ACC112 (cell line): Measurements from ENCODE around the gene GABBR2.

Experiments
- H2AFZ ChIP-seq: fragments of 200-600 bp; sonication (generic); one replicate; pipeline ENCODE4 v1.6.0; 2017; ENCODE audit warnings: antibody characterized with exemption, low read length; ENCODE audit not compliant: unreplicated experiment
- H3K27ac ChIP-seq: fragments of 200-600 bp; sonication (generic); 2 replicates; pipeline ENCODE4 v1.5.1; 2014; ENCODE audit warnings: low read depth, mild to moderate bottlenecking, antibody characterized with exemption, low read length, moderate library complexity
- H3K27me3 ChIP-seq: fragments of 200-600 bp; sonication (generic); 2 replicates; pipeline ENCODE4 v1.6.1; 2014; ENCODE audit warnings: mild to moderate bottlenecking, antibody characterized with exemption, low read length, moderate library complexity, mixed read lengths; ENCODE audit not compliant: insufficient read depth
- H3K36me3 ChIP-seq: fragments of 200-600 bp; sonication (generic); 2 replicates; pipeline ENCODE4 v1.6.1; 2016; ENCODE audit warnings: mild to moderate bottlenecking, antibody characterized with exemption, low read length, moderate library complexity, mixed read lengths; ENCODE audit not compliant: insufficient read depth
- H3K4me1 ChIP-seq: fragments of 200-600 bp; sonication (generic); one replicate; pipeline ENCODE4 v1.6.1; 2016; ENCODE audit warnings: low read length, mixed read lengths; ENCODE audit not compliant: insufficient read depth, unreplicated experiment, control insufficient read depth
- H3K4me3 ChIP-seq: fragments of 200-600 bp; sonication (generic); 2 replicates; pipeline ENCODE4 v1.5.1; 2014; ENCODE audit warnings: mild to moderate bottlenecking, low read depth, low read length
- H3K79me2 ChIP-seq: fragments of 200-600 bp; sonication (generic); one replicate; pipeline ENCODE4 v1.6.0; 2016; ENCODE audit warnings: low read length; ENCODE audit not compliant: control insufficient read depth, unreplicated experiment, insufficient read depth

GABBR2 gene

DNA sequence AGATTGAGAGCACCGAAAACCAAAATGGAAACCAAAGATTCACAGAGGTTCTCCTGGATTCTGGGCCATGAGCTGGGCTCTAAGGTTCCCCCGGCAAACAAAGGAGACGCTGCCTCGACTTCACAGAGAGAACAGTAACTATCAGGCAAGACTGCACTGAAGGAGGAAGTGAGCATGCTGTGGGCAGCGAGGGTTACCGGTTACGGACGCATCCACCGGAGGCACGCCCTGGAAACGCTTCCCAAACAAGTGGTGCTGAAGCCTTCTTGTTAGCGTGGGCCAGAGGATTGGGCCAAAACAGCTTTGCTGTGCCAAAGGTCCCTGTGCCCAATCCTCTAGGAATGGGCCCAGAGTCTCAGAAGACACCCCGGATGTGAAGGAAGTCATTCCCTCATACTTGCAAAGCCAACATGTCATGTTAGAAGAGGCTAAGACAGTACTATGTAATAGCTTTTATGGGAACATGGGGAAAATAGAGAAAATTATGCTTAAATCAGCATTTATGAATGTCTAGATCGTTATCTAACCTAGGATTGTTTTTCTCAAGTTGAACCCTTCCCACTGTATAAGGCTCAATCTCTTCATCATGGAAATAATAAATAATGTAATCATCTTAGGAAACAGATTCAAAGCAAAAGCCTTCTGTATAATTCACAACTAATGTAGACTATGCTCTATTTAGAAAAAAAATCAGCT lies 145.4 kb downstream of the GABBR2 start:
- no peaks in the 10 kb centered on the region for H3K36me3 ChIP-seq
- H3K4me3 ChIP-seq: no peak overlapping the region
- H3K79me2 ChIP-seq: no peaks in the 10 kb centered on the region
- H3K27me3 ChIP-seq: no peaks in the 10 kb centered on the region
- no peak overlapping the region for H3K27ac ChIP-seq
- H3K4me1 ChIP-seq: no peaks in the 10 kb centered on the region
- no peak overlapping the region for H2AFZ ChIP-seq

DNA sequence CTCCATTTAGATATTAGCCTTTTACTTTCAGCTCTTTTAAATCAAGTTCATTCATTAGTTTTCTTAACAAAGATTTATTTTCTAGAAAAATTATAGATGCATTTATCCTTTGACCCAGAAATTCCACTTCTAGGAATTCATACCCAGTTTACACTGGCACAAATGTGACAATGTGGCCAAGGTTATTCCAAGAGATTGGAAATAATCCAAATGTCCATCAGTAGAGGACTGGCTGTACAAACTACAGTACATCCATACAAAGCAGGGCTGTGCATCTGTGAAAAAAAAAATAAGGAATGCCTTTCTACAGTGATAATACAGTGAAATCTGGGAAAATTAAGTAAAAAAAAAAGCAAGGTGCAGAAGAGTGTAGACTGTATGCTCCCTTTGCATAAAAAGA lies 149.2 kb downstream of the GABBR2 start:
- no peaks in the 10 kb centered on the region for H3K79me2 ChIP-seq
- no peaks in the 10 kb centered on the region for H3K36me3 ChIP-seq
- H3K27ac ChIP-seq: no peak overlapping the region
- H3K4me3 ChIP-seq: no peak overlapping the region
- no peaks in the 10 kb centered on the region for H3K4me1 ChIP-seq
- H2AFZ ChIP-seq: no peak overlapping the region
- no peaks in the 10 kb centered on the region for H3K27me3 ChIP-seq

DNA sequence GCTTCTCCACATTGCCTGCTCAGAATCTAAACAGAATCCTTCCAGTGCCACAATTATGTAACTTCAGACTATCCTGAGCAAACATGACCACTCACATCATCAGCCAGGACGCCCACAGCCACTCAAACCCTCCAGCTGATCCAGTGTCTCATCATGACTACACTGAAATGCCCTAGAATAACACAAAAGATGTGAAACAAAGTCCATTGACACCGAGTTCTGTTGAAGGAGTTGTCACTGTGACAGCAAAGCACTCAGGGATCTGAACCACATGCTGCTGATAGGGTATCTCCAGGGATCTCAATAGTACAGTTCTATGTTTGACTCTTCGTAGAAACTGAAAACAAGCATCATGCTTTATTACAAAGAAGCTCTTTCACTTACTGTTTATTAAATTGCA lies 150.2 kb downstream of the GABBR2 start:
- Histone ChIP-seq H3K79me2 (no peaks in the 10 kb centered on the region), H3K36me3 (no peaks in the 10 kb centered on the region), H2AFZ (no peak overlapping the region), H3K4me1 (no peaks in the 10 kb centered on the region), H3K27ac (no peak overlapping the region), H3K4me3 (no peak overlapping the region), H3K27me3 (no peaks in the 10 kb centered on the region)

DNA sequence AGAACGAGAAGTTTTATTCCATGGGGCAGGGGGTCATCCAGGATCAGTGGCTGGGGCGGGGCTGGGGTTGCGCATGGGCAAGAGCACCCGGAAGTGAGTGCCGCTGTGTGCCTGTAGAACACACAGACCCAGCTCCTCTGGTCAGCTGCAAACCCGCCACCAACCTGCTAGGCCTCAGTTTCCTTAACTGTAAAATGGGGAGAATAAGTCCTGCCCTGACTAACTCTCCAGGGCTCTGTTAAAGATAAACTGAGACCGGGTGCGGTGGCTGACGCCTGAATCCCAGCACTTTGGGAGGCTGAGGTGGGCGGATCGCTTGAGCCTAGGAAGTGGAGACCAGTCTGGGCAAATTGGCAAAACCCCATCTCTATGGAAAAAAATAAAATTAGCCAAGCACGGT lies 152.2 kb downstream of the GABBR2 start:
- Histone ChIP-seq H3K4me3 (no peak overlapping the region), H3K4me1 (no peaks in the 10 kb centered on the region), H2AFZ (no peak overlapping the region), H3K79me2 (no peaks in the 10 kb centered on the region), H3K27ac (no peak overlapping the region), H3K27me3 (no peaks in the 10 kb centered on the region), H3K36me3 (no peaks in the 10 kb centered on the region)

DNA sequence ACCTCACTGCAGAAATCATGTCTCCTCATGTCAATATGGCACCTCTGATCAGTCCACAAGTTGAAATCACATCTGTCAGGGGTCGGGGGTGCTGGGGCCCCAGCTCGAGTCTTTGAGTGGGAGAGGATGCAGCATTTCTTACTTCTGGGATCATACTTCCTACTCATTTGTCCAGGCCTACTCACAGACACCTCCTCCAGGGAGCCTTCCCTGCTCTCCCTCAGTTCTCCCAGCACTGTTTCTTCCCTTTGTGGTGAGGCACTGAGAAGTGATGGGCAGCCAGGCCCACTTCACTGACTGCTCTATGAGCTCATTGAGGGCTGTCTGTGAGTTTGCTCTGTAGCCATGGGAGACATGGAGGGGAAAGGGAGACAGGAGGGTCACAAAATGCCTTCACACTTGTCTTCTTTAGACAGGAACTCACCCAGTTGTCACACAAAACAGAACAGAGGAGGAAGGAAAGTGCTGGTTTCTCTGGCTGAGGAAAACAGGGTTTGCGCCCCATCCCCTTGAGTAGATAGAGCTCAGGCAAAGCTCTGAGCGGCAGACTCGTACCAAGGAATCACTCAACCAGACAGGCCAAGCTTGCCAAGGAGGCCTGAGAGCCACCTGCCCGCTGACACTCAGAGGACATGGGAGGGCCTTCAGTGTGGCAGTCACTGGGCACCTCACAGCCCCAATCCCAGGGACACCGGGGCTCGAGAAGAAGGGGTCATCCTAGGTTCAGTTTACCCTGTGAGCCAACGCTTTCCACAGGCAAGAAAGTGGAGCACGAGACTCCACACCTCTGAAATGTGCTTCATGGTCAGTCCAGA lies 152.9 kb downstream of the GABBR2 start:
- H3K4me1 ChIP-seq: no peaks in the 10 kb centered on the region
- H3K36me3 ChIP-seq: no peaks in the 10 kb centered on the region
- no peaks in the 10 kb centered on the region for H3K79me2 ChIP-seq
- H3K27me3 ChIP-seq: no peaks in the 10 kb centered on the region
- H3K27ac ChIP-seq: no peak overlapping the region
- H3K4me3 ChIP-seq: no peak overlapping the region
- H2AFZ ChIP-seq: no peak overlapping the region

DNA sequence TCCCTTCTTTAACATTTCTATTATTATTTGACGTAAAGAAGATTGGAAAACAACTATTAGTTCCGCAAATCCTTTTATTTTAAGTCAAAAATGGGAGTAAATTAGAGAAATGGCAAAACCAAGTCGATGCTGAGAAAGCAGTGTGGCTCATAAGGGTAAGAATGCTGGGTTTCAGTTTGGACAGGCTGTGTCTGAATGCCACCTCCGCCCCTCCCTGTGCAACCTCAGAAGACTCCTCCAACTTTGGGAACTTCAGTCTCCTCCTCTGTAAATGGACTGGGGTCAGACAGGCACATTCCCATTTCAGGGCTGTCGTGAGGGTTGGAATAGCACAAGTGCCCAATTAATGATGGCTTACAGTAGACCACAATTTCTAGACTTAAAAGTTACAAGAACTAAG lies 154.0 kb downstream of the GABBR2 start:
- Histone ChIP-seq H3K27ac (no peak overlapping the region), H3K36me3 (no peaks in the 10 kb centered on the region), H3K4me3 (no peak overlapping the region), H2AFZ (no peak overlapping the region), H3K4me1 (no peaks in the 10 kb centered on the region), H3K79me2 (no peaks in the 10 kb centered on the region), H3K27me3 (no peaks in the 10 kb centered on the region)

DNA sequence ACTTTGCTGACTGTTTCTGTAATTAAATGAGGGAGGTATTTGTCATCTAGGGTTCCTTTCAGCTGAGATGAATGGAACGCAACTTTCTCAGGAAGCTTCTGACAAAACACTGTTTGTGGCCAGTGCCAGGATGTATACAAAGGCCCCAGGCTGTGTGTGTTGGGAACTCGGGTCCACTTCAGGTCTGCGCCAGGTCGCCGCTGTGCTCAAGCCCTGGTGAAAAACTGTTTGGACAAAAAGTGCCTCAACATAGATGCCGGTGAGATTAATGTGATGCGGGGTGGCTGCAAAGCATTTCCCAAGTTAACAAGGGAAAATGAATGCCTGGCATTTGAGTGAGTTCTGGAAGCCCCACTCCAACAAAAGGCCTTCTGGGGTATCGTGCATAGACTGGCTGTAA lies 156.4 kb downstream of the GABBR2 start:
- Histone ChIP-seq H3K36me3 (no peaks in the 10 kb centered on the region), H2AFZ (no peak overlapping the region), H3K27ac (no peak overlapping the region), H3K4me3 (no peak overlapping the region), H3K4me1 (no peaks in the 10 kb centered on the region), H3K27me3 (no peaks in the 10 kb centered on the region), H3K79me2 (no peaks in the 10 kb centered on the region)

DNA sequence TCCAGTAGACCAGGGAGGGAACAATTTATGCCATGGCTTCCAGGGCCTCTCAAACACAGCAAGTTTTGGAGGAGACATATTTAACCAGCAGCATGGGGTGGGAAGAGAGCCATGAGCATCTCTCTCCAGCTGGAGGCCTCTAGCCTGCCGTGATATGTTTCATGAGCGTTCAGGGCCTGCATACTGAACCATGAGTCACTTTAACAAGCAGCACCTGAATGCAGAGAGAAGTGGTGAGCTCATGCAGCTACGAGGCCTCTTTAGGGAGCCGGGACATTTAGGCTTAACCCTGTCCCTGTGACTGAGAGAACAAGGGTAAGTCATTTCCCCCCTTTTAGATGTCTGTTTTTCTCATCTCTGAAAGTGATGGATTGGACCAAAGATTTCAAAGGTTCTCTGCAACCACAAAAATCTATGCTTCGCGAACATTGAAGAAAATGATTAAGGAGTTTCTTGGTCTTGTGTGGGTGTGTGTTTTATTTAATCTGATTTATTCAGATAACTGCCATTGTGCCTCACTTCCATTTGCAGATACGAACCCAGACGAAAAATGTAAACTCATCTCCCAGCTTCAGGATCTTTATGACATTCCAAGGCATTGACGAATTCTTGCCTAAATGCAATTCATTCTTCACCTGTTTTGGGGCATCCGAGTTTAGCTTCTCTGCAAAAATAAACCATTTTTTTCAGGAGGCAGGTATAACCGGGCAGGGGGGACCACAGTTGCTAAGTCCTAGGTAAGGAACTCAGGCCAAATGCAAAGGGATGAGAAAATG lies 157.0 kb downstream of the GABBR2 start:
- H3K79me2 ChIP-seq: no peaks in the 10 kb centered on the region
- H3K4me1 ChIP-seq: no peaks in the 10 kb centered on the region
- H3K27me3 ChIP-seq: no peaks in the 10 kb centered on the region
- H3K4me3 ChIP-seq: no peak overlapping the region
- no peaks in the 10 kb centered on the region for H3K36me3 ChIP-seq
- no peak overlapping the region for H2AFZ ChIP-seq
- no peak overlapping the region for H3K27ac ChIP-seq

DNA sequence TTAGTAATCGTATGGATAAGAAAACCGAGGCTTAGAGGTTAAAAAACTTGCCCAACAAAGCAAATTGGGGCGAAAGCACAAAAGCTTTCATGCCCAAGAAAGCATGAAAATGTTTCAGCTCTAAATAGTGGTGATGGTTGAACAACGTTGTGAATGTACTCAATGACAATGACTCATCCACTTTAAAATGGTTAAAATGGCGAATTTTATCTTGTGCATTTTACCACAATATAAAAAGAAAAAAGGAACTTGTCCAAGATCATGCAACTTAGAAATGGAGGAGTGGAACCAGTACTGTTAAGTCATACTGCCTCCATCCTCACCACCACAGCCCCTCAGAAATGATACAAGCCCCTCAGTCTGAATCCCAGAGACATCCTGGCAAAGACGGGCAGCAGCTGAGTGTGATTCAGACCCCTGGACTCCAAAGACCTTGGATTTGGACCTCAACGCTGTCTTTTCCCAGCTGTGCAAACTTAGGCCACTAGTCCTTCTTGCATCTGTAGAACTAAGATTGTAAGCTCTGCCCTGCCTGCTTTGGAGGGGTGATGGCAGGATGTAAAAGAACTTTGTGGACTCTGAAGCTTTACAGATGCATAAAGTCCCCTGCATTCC lies 158.4 kb downstream of the GABBR2 start:
- H3K36me3 ChIP-seq: no peaks in the 10 kb centered on the region
- H3K4me1 ChIP-seq: no peaks in the 10 kb centered on the region
- H3K27ac ChIP-seq: no peak overlapping the region
- no peak overlapping the region for H2AFZ ChIP-seq
- no peak overlapping the region for H3K4me3 ChIP-seq
- no peaks in the 10 kb centered on the region for H3K27me3 ChIP-seq
- H3K79me2 ChIP-seq: no peaks in the 10 kb centered on the region

DNA sequence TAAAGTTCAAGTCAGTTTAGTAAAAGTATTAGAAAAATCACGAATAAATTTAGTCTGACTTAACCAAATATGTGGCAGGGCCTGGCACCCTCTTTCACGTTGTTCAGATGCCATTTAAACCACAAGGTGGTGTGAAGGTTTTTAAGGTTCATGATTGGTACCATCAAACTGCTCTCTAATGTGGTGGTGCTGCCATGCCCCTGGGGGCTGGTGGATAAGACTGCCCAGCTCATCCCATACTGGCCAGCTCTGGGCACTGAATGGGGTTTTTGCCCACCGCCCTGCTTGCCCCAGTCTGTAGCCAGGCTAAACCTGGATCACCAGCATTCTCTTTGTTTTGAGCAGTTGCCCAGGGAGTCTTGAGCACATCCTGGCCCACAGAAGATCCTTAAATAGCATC lies 159.3 kb downstream of the GABBR2 start:
- Histone ChIP-seq H3K27ac (no peak overlapping the region), H2AFZ (no peak overlapping the region), H3K27me3 (no peaks in the 10 kb centered on the region), H3K4me1 (no peaks in the 10 kb centered on the region), H3K4me3 (no peak overlapping the region), H3K36me3 (no peaks in the 10 kb centered on the region), H3K79me2 (no peaks in the 10 kb centered on the region)
